Activated naive CD8-positive, alpha-beta T cell treated with anti-CD3 and anti-CD28 coated beads for 36 hours (primary cell): ENCODE measurements around the gene SMAD6. TPM values are rescaled to one million over a fixed set of nuclear protein-coding genes. Genes with fewer than 3 reads are reported as not detected.

Experiments used
- DNase-seq: peaks from one replicate; pipeline ENCODE4 v3.0.0; 2021
- H3K27ac Mint-ChIP-seq: one replicate; pipeline ENCODE4 v1.8.0; 2022; ENCODE audit warnings: mild to moderate bottlenecking, moderate library complexity, mixed read lengths
- H3K27me3 Mint-ChIP-seq: one replicate; pipeline ENCODE4 v1.8.0; 2022; ENCODE audit warnings: mild to moderate bottlenecking, mixed read lengths
- H3K36me3 Mint-ChIP-seq: one replicate; pipeline ENCODE4 v1.8.0; 2021; ENCODE audit warnings: mild to moderate bottlenecking, mixed read lengths
- H3K4me1 Mint-ChIP-seq: one replicate; pipeline ENCODE4 v1.8.0; 2021; ENCODE audit warnings: mixed read lengths
- H3K4me3 Mint-ChIP-seq: one replicate; pipeline ENCODE4 v1.8.0; 2022; ENCODE audit warnings: mild to moderate bottlenecking, moderate library complexity, mixed read lengths
- H3K9me3 Mint-ChIP-seq: one replicate; pipeline ENCODE4 v1.8.0; 2022; ENCODE audit warnings: mixed read lengths
- total RNA-seq, 2 experiments: library from RNA; stranded (reverse); gene quantifications; one replicate each; pipeline ENCODE4 v1.2.3, GENCODE V29; 2021

SMAD6 gene
- total RNA-seq, result under 1 TPM; 0.04 to 0.10 TPM

DNA sequence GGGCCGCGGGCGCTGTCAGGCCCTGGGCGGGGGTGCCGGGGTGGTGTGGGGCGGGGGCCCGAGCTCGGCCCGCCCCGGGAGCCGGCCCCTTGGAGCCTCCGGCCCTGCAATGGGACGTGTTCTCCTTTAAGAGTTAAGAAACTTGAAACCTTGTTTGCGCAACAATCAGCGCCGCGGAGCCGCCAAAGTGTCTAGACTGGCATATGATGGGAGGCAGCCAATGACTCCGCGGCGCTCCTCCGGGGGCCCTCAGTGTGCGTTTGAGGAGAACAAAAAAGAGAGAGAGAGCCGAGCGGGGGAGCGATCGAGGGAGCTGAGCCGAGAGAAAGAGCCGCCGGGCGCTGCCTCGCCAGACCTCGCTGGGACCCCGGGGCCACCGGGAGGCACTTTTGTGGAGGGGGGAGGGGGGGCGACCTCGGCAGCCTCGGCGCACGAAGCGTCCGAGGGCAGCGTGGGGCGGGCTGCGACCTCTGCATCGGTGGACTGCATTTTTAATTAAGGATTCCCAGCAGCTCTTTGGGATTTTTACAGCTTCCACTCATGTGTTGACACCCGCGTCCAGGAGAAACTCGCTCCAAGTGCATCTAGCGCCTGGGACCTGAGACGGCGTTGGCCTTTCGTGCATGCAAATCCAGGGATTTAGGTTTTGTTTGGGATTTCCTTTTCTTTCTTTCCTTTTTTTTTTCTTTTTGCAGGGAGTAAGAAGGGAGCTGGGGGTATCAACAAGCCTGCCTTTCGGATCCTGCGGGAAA is at the start of gene SMAD6:
TSS of gene SMAD6 (plus strand) at position 202 of the 752 bp plus-strand sequence. CDS start 1,023 bp downstream, outside the sequence.
- H3K4me1 Mint-ChIP-seq, result peaks cover 16% of the 10 kb centered on the region
- peak; percentile 78 for DNase-seq
- peaks cover 28% of the 10 kb centered on the region for H3K27me3 Mint-ChIP-seq
- H3K4me3 Mint-ChIP-seq, result peak within 1 kb of the TSS; percentile 84
- H3K9me3 Mint-ChIP-seq, result no peaks in the 10 kb centered on the region
- H3K27ac Mint-ChIP-seq, result peak within 1 kb of the TSS; percentile 16
- no peaks in the 10 kb centered on the region for H3K36me3 Mint-ChIP-seq

DNA sequence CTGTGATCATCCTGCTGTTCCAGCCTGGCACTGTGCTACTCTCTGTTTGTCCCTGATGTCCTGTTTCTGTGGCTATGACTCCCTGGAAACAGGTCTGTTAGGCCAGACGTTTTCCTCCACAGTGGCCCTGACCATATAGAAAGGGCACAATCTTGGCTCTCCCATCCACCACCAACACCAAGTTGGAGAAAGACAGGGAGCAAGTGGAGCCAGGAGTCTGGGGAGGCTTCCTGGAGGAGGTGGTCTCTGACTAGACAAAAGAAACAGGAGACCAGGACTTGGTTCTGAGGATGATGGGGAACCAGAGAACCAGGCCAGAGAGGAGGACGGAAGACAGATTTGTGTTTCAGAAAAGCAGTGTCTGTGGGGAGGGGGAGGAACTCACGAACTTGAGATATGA is 49.2 kb upstream of the SMAD6 start:
- peaks cover 8% of the 10 kb centered on the region for H3K4me1 Mint-ChIP-seq
- DNase-seq, result no peak
- H3K9me3 Mint-ChIP-seq, result no peaks in the 10 kb centered on the region
- no peak overlapping the region for H3K4me3 Mint-ChIP-seq
- no peaks in the 10 kb centered on the region for H3K36me3 Mint-ChIP-seq
- no peak overlapping the region for H3K27ac Mint-ChIP-seq
- H3K27me3 Mint-ChIP-seq, result peaks cover 9% of the 10 kb centered on the region

- Mint-ChIP-seq H3K27ac (no peak overlapping the region), H3K4me3 (no peak overlapping the region)
These were observed 48.6 kb upstream of the SMAD6 start for GRCh38 chr15:66653398-66653797.

GRCh38 chr15:66653852-66654251 is 48.2 kb upstream of the SMAD6 start:
- Mint-ChIP-seq H3K27ac (no peak overlapping the region), H3K36me3 (no peaks in the 10 kb centered on the region), H3K4me3 (no peak overlapping the region), H3K27me3 (peaks cover 9% of the 10 kb centered on the region), H3K9me3 (no peaks in the 10 kb centered on the region), H3K4me1 (peaks cover 8% of the 10 kb centered on the region)
- DNase-seq, result no peak

More at GRCh38 chr15:66653398-66653797, 48.6 kb upstream of the SMAD6 start:
- H3K27me3 Mint-ChIP-seq, result peaks cover 9% of the 10 kb centered on the region
- H3K9me3 Mint-ChIP-seq, result no peaks in the 10 kb centered on the region
- no peaks in the 10 kb centered on the region for H3K36me3 Mint-ChIP-seq
- DNase-seq, result no peak
- H3K4me1 Mint-ChIP-seq, result peaks cover 8% of the 10 kb centered on the region

DNA sequence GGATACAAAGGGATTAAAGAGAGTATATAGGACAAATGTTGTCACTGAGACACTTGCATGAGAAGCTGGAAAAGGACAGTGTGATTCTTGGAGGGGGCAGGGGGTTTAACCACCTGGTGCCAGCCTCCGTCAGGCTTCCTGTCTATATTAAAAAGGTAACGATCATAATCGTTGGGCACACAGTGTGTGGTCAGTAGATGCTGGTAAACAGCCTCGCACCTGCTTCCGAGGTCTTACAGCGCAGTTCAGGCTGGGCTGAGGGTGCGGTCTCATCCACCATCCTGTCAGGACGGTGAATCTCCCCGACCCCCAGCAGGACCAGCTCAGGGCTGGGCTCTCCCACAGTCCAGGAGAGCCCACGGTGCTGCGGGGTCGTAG is 47.7 kb upstream of the SMAD6 start:
- no peaks in the 10 kb centered on the region for H3K9me3 Mint-ChIP-seq

GRCh38 chr15:66654739-66655375 is 47.2 kb upstream of the SMAD6 start:
- Mint-ChIP-seq H3K4me1 (peaks cover 8% of the 10 kb centered on the region), H3K36me3 (no peaks in the 10 kb centered on the region), H3K27me3 (peaks cover 9% of the 10 kb centered on the region), H3K4me3 (no peak overlapping the region), H3K27ac (no peak overlapping the region), H3K9me3 (no peaks in the 10 kb centered on the region)
- DNase-seq, result peak; percentile 35

More for the DNA sequence above, 47.7 kb upstream of the SMAD6 start:
- no peak for DNase-seq
- Mint-ChIP-seq H3K36me3 (no peaks in the 10 kb centered on the region), H3K27ac (no peak overlapping the region), H3K27me3 (peaks cover 9% of the 10 kb centered on the region), H3K4me1 (peaks cover 8% of the 10 kb centered on the region), H3K4me3 (no peak overlapping the region)

DNA sequence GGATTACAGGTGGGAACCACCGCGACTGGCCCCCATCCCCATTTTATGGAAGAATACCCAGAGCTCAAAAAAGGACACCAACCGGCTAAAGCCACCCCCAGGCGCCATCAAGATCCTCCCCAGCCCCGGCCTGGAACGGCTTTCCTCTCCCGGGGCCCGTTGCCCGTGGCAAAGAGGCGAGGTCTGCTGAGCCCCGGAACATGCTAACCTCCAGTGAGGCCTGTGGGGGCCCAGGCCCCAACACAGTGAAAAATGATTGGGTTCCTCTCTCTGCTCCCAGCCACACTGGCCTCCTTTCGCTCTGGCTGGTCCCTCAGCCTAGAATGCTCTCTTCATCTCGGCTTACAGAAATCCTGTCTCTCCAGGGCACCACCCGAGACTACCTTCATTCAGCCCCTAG is 46.5 kb upstream of the SMAD6 start:
- no peak for DNase-seq
- H3K9me3 Mint-ChIP-seq, result no peaks in the 10 kb centered on the region
- H3K36me3 Mint-ChIP-seq, result no peaks in the 10 kb centered on the region
- peaks cover 9% of the 10 kb centered on the region for H3K27me3 Mint-ChIP-seq
- no peak overlapping the region for H3K27ac Mint-ChIP-seq
- H3K4me1 Mint-ChIP-seq, result peaks cover 8% of the 10 kb centered on the region
- peak overlapping the region; percentile 27 for H3K4me3 Mint-ChIP-seq

DNA sequence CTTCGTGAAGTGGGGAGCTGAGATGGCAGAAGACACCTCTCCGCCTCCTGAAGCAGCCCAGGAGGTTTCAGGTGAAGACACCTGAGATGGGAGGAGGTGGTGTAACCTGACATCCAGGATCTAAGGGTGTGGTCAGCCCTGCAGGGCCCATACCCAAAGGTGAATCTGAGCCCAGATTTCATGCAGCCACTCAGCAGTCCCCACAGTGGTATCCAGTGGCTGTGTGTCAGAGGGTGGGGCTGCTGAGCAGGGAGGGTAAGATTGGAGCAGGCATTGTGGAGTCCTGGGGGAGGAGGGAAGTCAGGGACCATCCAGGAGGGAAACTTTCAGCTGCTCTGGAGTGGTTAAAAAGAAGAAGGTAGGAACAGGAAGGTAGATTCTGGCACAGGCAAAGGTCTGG is 46.0 kb upstream of the SMAD6 start:
- Mint-ChIP-seq H3K27ac (no peak overlapping the region), H3K4me1 (peaks cover 8% of the 10 kb centered on the region), H3K36me3 (no peaks in the 10 kb centered on the region), H3K9me3 (no peaks in the 10 kb centered on the region), H3K27me3 (peaks cover 9% of the 10 kb centered on the region), H3K4me3 (no peak overlapping the region)
- DNase-seq, result no peak

DNA sequence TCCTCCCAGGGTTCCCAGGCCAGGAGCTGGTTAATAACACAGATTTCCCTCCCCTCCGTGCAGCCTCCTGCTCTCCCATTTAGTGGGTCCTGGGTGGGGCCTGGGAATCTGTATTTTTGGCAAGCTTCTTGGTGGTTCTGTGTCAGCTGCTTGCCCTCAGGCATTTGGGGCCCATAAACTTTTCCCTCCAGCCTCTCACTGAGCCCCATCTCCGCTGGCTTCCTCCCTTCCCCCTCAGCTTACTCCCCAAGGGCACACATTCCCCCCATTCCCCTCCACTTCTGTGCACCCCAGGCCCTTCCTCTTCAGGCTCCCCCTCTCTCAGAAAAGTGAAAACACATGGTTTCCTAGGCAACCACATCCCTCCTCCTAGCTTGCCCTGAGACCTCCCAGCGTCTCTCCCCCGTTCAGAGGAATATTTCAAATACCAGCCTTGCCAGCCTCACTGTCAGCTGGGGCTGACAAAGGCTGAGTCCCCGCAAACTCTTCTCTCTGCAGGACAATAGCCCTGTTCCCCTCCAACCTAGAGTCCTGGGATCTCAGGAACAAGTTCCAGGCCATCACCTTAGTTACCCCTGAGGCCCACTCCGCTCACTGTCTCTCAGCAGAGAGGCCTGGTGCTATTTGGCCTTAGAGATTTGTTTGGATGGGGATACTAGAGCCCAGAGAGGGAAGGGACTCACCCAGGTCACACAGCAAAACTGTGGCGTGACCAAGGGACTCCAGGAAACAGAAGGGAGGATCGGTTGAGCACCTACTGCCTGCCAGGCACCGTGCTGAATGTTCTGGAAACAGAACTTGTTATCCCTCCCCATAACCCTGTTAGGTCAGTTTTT is 44.6 kb upstream of the SMAD6 start:
- Mint-ChIP-seq H3K9me3 (no peaks in the 10 kb centered on the region), H3K27me3 (peaks cover 9% of the 10 kb centered on the region), H3K36me3 (no peaks in the 10 kb centered on the region), H3K4me1 (peaks cover 8% of the 10 kb centered on the region), H3K4me3 (no peak overlapping the region), H3K27ac (no peak overlapping the region)
- no peak for DNase-seq

GRCh38 chr15:66658044-66658443 is 44.0 kb upstream of the SMAD6 start:
- no peak for DNase-seq
- Mint-ChIP-seq H3K9me3 (no peaks in the 10 kb centered on the region), H3K36me3 (no peaks in the 10 kb centered on the region), H3K4me3 (no peak overlapping the region), H3K4me1 (peaks cover 8% of the 10 kb centered on the region), H3K27ac (no peak overlapping the region), H3K27me3 (peaks cover 9% of the 10 kb centered on the region)

- H3K9me3 Mint-ChIP-seq, result no peaks in the 10 kb centered on the region
- peaks cover 9% of the 10 kb centered on the region for H3K27me3 Mint-ChIP-seq
- DNase-seq, result no peak
These were observed 43.2 kb upstream of the SMAD6 start for GRCh38 chr15:66658855-66659254.

DNA sequence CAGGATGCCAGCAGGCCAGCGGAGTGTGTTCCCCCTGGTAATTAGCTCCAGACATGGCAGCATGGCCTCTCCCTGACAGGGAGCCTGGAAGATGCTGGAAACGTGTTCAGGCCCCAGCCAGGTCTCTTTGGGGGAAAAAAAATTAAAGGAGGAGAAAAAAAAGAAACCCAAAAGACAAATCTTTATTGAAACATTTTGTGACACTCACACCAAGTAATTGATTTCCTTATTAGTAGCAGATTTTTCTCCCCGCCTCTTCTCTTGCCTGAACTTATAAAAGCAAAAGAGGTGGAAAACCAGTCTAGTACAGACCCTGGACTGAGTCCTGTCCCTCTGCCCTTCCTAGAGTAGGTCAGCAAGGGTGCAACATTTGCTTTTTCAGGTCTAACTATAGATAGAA is 42.7 kb upstream of the SMAD6 start:
- DNase-seq, result no peak
- no peaks in the 10 kb centered on the region for H3K9me3 Mint-ChIP-seq
- no peak overlapping the region for H3K27ac Mint-ChIP-seq
- H3K27me3 Mint-ChIP-seq, result peaks cover 9% of the 10 kb centered on the region
- H3K4me1 Mint-ChIP-seq, result peaks cover 8% of the 10 kb centered on the region
- H3K4me3 Mint-ChIP-seq, result no peak overlapping the region
- H3K36me3 Mint-ChIP-seq, result no peaks in the 10 kb centered on the region

More at GRCh38 chr15:66658855-66659254, 43.2 kb upstream of the SMAD6 start:
- Mint-ChIP-seq H3K4me1 (peaks cover 8% of the 10 kb centered on the region), H3K36me3 (no peaks in the 10 kb centered on the region), H3K4me3 (no peak overlapping the region), H3K27ac (no peak overlapping the region)

DNA sequence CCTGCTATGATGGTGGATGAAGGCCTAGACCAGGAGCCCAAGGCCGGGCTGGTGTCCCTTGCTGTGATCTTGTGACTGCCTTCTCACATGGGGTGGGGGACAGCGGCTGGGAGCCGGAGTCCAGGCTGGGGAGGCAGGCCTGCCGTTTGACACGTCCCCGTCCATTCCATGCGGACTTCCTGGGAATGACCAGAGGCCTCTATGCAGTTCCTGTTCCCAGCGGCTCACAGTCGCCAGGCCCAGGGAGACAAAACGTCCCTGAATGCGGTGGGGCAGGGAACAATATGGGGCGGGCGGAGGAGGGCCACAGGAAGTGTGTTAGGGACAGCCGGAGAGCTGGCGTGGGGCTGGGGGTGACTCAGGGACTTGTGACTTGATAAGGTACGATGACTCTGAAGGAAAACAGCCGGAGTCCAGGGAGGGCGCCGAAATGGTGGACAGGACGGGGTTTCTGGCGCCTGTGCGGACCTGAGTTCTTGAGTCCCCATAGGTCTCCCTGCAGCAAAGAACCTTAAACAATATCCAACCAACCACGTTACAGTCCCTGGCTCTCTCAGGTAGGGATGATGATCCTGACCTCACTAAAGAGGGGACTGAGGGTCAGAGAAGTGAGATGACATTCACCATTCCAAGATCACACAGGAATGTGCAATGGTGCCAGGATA is 40.5 kb upstream of the SMAD6 start:
- Mint-ChIP-seq H3K27ac (no peak overlapping the region), H3K4me1 (no peaks in the 10 kb centered on the region), H3K9me3 (no peaks in the 10 kb centered on the region), H3K4me3 (no peak overlapping the region), H3K27me3 (peaks cover 4% of the 10 kb centered on the region), H3K36me3 (no peaks in the 10 kb centered on the region)
- DNase-seq, result no peak

DNA sequence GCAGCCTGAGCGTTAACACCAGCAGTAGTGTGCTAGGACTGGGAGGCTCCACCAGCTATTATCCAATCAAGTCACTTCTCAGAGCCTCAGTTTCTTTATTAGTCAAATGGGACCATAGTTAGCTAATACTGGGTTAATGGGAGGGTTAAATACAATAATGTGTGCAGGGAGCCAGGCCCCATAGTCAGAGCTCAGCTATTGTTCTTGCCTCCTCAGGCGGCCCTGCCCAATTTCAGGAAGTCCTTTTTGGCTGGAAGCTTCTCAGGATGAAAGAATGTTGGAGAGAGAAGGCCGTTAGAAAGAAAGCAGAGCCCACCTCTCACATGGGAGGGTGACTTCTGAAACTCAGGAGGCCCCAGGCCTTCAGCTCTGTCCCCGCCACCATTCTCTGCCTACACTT is 39.5 kb upstream of the SMAD6 start:
- H3K4me3 Mint-ChIP-seq, result no peak overlapping the region
- H3K27ac Mint-ChIP-seq, result no peak overlapping the region
- peaks cover 4% of the 10 kb centered on the region for H3K27me3 Mint-ChIP-seq
- DNase-seq, result no peak
- no peaks in the 10 kb centered on the region for H3K36me3 Mint-ChIP-seq
- no peaks in the 10 kb centered on the region for H3K9me3 Mint-ChIP-seq
- no peaks in the 10 kb centered on the region for H3K4me1 Mint-ChIP-seq

- no peaks in the 10 kb centered on the region for H3K36me3 Mint-ChIP-seq
- H3K27ac Mint-ChIP-seq, result no peak overlapping the region
- H3K9me3 Mint-ChIP-seq, result no peaks in the 10 kb centered on the region
- H3K27me3 Mint-ChIP-seq, result peaks cover 4% of the 10 kb centered on the region
- no peak overlapping the region for H3K4me3 Mint-ChIP-seq
- DNase-seq, result no peak
- no peaks in the 10 kb centered on the region for H3K4me1 Mint-ChIP-seq
These were observed 38.4 kb upstream of the SMAD6 start for GRCh38 chr15:66663664-66664063.
